Measurements from ENCODE around the gene PSD2.

DNA sequence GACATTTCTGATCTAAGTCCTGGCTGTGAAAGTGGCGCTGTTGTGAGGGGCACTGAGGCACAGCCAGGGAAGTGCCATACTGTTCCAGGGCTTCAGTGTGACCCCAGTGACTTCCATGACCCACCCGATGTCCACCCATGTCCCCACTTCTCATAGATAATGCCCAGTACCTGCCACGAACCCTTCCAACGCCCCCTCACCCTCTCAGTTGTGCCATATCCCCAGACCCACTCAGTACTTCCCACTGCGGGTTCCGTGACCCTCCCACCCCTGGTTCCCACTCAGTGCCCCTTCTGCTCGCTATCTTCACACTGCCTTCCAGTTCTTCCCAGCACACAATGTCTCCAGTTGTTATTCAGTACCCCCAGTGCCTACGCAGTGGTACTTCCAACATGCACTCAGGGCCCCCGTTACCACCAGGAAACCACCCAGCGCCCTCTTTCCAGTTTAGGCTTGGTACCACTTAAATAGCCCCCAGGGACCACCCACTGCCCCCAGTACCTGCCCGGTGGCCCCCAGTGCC is 30.7 kb upstream of the PSD2 start:
- TF ChIP-seq CTCF (IDR thresholded peaks at IDR 0.05; ENCODE audit: low read depth, low read length, poor library complexity, severe bottlenecking) (no peak), EZH2phosphoT487 (IDR thresholded peaks at IDR 0.05; ENCODE audit: borderline replicate concordance, low read length) (no peak)
